Fibroblast of pulmonary artery (primary cell): Measurements from ENCODE around the gene TDRD1.

Experiments used
- DNase-seq: peaks from one replicate; pipeline ENCODE4 v3.0.0-alpha.2; 2010; ENCODE audit warnings: low read depth
- H3K4me3 ChIP-seq: replicated peaks from 2 replicates; pipeline ENCODE4 v1.5.1; 2011; ENCODE audit warnings: low read depth, mild to moderate bottlenecking, control low read depth, low read length, moderate library complexity
- TF ChIP-seq, protein P1 (sequence below): IDR thresholded peaks from 2 replicates; pipeline ENCODE4 v1.5.1; 2011; ENCODE audit warnings: mild to moderate bottlenecking, control low read depth, low read length, inconsistent platforms; ENCODE audit errors: missing control alignments

The TDRD1 gene

DNA sequence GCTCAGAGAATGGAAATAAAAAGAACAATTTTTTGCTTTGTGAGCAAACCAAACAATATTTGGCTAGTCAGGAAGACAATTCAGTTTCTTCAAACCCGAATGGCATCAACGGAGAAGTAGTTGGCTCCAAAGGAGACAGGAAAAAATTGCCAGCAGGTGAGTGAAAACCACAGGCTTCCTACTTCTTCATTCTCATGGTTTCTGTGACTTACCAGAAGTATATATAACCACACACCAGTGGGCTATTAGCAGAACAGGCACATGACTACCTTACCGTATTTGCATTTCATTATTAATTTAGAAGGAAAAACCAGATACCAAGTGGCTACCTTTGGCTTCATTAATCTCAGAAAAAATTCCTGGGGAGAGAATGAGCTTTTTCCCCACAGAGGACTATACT is 8.8 kb downstream of the TDRD1 start:
- no peak overlapping the region for H3K4me3 ChIP-seq
- no peak for DNase-seq
- TF ChIP-seq, protein P1, sequence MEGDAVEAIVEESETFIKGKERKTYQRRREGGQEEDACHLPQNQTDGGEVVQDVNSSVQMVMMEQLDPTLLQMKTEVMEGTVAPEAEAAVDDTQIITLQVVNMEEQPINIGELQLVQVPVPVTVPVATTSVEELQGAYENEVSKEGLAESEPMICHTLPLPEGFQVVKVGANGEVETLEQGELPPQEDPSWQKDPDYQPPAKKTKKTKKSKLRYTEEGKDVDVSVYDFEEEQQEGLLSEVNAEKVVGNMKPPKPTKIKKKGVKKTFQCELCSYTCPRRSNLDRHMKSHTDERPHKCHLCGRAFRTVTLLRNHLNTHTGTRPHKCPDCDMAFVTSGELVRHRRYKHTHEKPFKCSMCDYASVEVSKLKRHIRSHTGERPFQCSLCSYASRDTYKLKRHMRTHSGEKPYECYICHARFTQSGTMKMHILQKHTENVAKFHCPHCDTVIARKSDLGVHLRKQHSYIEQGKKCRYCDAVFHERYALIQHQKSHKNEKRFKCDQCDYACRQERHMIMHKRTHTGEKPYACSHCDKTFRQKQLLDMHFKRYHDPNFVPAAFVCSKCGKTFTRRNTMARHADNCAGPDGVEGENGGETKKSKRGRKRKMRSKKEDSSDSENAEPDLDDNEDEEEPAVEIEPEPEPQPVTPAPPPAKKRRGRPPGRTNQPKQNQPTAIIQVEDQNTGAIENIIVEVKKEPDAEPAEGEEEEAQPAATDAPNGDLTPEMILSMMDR: no peak

- no peak for DNase-seq
- no peak overlapping the region for H3K4me3 ChIP-seq
- TF ChIP-seq, protein P1: no peak
These were observed 9.7 kb downstream of the TDRD1 start for GRCh38 chr10:114188900-114189299.

GRCh38 chr10:114189700-114190099 is 10.5 kb downstream of the TDRD1 start:
- TF ChIP-seq, protein P1: no peak
- no peak for DNase-seq

GRCh38 chr10:114195079-114195478 is 15.9 kb downstream of the TDRD1 start:
- no peak for DNase-seq
- TF ChIP-seq, protein P1: no peak
- no peak overlapping the region for H3K4me3 ChIP-seq

More at GRCh38 chr10:114189700-114190099, 10.5 kb downstream of the TDRD1 start:
- H3K4me3 ChIP-seq: no peak overlapping the region

DNA sequence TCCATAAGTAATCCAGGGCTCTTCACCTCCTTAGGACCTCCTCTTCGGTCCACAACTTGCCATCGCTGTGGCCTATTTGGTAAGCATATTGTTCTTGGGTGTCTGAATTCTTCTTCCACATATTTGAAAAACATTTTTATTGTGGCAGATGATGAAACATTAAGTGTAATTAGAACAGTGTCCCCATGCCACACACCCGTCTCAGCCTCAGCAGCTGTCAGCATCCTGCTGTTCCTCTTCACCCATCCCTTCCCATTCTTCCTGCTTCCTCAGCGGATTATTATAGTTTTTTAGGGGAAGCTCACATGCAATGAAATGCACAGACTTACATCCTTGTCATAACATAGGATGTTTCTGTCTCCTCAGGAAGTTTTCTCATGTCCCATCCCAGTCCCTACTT is 20.1 kb downstream of the TDRD1 start:
- TF ChIP-seq, protein P1: no peak
- no peak overlapping the region for H3K4me3 ChIP-seq
- no peak for DNase-seq

DNA sequence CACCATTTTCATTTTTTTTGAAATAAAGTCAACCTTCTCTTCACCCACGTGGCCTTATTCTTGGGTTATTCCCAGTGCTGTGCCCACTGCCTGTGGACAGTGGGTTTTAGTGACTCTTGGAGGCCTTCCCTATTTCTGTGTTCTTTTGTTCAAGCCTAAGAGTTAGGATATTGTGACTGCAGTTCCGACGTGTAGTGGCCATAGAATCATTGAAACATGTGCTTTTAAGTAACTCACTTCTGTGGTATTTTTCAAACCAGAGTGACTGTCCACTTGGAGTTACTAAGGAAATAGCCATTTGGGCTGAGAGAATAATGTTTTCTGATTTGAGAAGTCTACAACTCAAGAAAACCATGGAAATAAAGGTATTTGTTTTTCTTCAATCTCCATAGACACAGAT is 23.7 kb downstream of the TDRD1 start:
- no peak for DNase-seq
- TF ChIP-seq, protein P1: no peak
- no peak overlapping the region for H3K4me3 ChIP-seq

GRCh38 chr10:114206902-114207301 is 27.7 kb downstream of the TDRD1 start:
- no peak for DNase-seq
- TF ChIP-seq, protein P1: no peak
- no peak overlapping the region for H3K4me3 ChIP-seq
